Measurements from ENCODE around the gene SH2D7.

The SH2D7 gene

DNA sequence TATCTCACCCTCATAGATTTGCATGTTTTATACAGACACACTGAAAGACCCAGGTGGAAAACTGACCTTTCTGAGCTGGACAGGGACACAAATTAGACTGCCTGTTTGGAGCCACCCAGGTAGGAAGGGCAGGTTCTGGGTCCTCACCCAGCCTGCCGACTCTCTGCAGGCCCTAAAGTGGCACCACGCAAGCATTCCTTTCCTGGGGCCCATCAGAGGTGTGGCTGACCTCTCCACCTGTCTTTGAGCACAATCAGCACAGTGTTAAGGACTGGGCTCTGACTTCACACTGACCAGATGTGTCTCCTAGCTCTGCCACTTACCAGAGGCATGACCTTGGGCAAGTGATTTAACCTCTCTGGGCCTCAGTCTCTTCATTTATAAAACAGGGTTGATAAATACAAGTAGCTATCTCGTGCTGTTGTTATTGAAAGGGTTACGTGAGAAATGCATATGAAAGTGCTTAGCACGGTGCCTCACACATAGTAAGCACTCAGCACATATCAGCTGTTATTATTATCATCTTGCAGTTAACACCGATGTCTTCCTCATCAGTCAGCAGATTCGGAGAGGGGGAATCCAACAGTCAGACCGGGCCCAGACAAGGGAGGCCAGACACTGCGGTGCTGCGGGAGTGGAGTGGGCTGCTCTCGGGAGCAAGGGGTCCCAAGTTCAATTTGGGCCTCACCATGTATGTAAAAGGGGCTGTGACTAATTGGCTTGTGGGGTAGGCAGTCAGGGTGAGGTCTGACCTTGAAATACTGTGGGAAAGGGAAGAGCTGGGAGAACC, 12.9 kb upstream of the SH2D7 start:
- no peak for FAIRE-seq

GRCh38 chr15:78080088-78080460, 12.3 kb upstream of the SH2D7 start:
- FAIRE-seq, result no peak

GRCh38 chr15:78082106-78082742, 10.1 kb upstream of the SH2D7 start:
- FAIRE-seq, result no peak

DNA sequence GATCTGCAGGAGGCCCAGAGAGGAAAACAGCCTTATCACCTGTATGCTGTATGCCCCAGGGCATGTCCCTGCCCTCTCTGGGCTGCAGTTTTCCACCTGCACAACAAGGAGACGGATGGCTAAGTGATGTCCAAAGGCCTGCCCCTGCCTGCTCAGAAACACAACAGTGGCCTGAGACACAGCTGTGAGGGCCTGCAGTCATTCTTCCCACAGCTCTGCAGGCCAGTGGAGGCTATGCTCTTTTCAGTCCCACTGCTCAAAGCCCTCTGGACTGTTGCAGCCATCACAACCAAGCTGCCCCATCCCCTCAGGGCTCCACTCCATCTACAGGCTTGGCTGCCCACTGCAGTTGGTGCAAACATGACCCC, 9.6 kb upstream of the SH2D7 start:
- no peak for FAIRE-seq

GRCh38 chr15:78083186-78083585, 9.2 kb upstream of the SH2D7 start:
- FAIRE-seq, result no peak

GRCh38 chr15:78083687-78084448, 8.5 kb upstream of the SH2D7 start:
- no peak for FAIRE-seq

GRCh38 chr15:78084449-78084750, 8.0 kb upstream of the SH2D7 start:
- no peak for FAIRE-seq

DNA sequence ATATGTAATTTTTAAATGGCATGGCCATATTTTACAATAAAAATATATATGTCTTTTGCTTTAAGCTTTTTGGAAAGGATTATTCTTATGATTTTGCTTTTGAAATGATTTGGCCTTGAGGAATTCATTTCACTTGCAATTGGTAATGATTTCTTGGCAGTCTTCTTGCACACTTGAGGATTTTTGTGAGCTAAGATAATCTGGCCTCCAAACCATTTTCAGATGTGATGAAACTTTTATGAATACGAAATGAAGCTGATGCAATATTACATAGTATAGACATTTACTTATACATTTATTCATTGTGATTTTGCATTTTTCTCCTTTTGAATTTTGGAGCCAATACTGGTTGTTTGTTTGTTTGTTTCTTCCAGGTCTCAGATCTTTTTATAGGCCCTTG, 6.4 kb upstream of the SH2D7 start:
- FAIRE-seq, result no peak

- FAIRE-seq, result no peak
Measured at GRCh38 chr15:78087951-78088772, 4.2 kb upstream of the SH2D7 start.

DNA sequence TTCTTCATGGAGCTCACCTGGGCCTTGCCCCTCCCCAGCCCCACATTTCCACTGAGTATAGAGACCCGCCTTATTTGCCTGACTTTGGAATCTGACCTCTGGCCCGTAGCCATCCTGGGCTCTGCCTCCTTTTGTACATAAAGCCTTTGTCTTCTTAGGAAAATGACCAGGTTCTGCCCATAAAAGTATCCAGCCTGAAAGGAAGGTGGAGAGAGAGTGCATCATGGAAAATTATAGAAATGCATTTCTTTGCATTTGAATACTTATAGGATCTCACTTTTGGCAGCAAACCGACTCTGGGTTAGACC, 3.6 kb upstream of the SH2D7 start:
- FAIRE-seq, result no peak

DNA sequence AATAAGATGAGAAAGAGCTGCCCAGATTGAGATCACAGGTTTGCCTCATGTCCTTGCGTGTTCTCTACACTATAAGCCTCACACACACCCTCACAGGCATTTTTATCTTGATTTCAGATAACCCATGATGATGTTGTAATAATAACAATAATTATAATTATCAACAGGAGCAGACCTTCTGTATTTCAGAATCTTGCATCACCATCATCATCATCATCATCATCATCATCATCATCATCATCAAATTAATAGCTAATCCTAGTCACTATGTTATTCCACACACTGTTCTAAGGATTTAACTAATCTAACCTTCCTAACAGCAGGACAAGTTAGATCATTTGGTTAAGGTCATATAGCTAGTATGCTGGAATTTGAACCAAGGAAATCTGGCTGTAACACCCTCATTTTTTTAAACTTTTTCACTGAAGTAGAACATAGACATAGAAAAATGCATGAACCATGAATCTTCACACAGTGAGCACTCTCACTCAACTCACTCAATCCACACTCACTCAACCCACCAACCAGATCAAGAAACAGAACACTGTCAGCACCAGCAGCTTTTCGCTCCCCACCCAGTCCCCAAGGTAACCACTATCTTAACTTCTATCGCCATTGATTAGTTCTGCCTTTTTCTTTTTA, 1.8 kb upstream of the SH2D7 start:
- no peak for FAIRE-seq

DNA sequence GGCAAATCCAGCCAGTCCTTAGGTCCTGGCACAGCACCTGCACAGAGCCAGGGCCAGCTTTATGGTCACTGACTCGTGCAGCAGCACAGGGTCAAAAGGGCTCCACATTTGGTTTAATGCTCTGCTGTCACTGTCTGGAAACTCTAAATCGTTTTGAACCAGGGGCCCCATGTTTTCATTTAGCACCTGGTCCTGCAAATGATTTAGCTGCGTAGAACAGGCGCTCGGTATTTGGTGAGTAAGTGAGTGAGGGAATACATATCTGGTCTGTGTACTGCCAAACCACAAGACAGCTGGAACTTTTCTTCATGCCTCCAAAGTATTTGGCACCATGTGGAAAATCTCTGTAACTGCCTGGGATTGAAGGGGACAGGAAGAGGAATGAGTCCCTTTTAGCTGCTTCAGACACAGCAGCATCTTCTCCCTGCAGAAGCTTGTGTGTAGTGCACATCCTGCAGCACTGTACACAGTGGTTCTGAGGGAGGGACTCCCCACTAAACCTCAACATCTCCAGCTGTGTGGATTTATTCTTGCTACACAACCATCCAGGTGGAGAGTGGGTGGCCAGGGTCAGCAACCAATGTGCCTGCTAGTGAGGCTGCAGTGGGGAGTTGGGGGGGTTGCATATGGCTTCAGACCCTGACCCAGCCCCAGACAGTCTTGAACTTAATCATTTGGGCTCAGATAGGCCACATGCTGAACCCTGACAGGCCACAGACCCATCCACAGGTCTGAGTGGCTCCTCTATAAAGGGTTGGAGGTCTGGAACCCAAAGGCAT, 1.1 kb downstream of the SH2D7 start:
- no peak for FAIRE-seq

DNA sequence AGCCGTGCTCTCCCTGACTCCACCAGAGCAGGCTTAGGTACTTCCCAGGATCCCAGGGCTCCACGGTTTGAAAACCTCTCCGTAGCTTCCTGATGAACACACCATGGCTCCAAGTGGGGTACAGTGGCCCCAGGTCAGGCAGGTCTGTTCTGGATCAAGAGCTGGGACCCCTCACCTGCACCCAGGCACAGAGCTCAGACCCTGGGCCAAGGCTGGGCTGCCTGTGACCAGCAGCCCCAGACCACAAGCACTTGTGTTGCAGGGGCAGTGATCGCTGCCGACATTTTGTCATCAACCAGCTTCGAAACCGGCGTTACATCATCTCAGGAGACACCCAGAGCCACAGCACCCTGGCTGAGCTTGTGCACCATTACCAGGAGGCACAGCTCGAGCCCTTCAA, 5.3 kb downstream of the SH2D7 start:
- no peak for FAIRE-seq

DNA sequence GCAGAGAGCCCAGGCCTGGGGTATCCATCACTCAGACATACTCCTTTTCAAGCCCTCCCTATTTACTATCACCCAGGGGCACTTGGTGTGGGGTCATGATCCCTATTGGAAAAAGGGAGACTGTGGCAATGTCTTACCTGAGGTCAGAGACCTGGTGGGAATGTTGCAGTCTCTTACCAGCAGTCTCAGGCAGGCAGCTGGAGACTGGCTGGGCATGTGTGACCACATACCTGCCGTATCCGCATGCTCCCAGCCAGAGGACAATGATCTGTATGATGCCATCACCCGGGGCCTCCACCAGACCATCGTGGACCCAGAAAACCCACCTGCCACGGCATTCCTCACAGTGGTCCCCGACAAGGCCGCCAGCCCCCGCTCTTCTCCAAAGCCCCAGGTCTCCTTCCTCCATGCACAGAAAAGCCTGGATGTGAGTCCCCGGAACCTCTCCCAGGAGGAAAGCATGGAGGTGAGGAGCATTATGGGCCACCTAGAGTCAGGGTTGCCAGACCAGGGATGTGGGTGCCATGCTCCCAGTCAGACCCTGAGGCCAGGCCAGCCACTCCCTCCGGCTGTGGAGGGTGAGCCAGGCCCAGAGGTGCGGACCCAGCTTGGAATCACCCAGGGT, 5.9 kb downstream of the SH2D7 start:
- no peak for FAIRE-seq

DNA sequence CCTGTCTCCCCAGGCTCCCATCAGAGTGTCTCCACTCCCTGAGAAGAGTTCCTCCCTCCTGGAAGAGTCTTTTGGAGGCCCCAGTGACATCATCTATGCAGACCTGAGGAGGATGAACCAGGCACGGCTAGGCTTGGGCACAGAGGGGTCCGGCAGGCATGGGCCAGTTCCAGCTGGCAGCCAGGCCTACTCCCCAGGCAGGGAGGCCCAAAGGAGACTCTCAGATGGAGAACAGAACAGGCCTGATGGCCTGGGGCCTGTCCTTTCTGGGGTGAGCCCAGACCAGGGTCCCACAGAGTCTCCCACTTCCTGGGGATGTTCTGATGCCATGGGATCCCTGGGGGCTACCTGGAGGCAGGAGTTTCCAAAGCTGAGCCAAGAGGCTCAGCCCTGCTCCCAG, 8.5 kb downstream of the SH2D7 start:
- FAIRE-seq, result no peak

DNA sequence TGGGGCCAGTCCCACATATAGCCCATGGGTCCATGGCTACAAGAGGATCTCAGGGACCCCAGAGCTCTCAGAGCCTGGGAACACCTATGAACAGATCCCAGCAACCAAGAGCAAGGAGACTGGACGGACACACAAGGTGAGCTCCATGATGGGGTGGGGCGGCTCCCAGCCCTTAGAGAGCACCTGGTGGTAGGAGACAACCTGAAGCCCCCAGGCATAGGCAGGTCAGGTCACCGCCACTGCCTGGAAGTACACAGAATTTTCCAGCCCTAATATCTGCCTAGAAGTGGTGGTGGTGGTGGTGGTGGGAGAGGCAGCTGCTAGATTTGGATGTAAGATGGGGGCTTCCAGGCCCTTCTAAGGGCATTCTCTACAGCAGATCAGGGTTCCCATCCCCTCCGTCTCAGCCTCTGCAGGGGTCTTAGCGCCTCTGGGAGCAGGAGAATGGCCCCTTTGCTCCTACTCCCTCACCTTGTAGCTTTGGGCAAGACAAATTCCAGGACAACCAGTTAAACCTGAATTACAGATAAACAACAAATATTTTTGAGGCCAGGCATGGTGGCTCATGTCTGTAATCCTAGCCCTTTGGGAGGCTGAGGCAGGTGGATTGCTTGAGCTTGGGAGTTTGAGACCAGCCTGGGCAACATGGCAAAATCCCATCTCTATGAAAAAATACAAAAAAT, 9.2 kb downstream of the SH2D7 start:
- FAIRE-seq, result no peak

GRCh38 chr15:78102211-78102610, 9.8 kb downstream of the SH2D7 start:
- FAIRE-seq, result no peak

DNA sequence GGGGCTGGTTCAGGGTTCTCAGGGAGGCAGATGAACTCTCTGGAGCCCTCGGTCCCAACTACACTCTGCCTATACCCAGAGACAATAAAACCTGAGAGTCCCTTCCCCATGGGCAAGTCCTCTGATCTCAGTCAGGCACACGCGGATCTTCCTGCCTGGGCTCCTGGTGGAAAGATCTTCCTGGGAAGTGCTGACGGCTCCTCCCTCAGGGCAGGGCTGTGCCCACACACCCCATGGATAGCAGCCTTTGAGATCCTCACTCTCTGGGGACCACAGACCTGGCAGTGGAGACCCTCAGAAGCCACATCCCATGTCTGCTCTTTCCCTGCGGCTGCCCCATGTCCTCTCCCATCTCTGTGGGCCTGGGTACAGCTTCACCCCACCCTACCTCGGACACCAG, 10.4 kb downstream of the SH2D7 start:
- FAIRE-seq, result no peak

DNA sequence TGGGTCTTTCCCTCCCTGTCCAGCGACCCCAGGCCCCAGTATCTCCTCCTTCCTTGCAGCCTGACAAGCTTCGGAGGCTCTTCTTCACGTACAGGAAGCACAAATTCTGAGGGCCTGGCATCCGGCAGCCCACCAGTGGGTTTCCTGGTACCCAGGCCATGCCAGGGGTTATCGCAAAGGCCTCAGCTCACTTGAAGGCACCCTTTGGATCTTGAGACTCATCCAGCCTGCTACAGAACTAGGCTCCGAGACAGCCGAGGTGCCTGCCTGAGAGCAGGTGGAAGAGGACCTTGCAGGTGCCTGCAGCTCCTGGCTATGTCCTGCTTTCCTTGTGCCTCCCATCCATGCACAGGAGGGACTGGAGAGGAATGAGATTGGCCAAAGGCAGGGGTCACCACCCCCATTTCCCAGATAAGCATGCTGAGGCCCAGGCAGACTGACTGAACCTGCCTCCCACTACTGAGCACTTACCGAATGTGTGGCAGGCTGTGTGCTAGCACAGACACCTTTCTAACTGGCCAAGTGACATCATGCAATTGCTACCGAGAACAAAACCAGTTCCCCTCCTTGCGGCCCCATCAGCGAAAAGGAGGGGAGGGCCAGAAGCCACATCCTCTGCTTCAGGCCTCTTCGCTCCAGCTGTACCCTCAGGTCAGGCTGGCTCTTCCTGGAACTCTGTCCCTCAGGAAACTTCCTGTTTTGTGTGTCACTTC, 11.2 kb downstream of the SH2D7 start:
- FAIRE-seq, result no peak

- FAIRE-seq, result no peak
Measured at GRCh38 chr15:78104119-78104479, 11.7 kb downstream of the SH2D7 start.
